Cardiac fibroblast (primary cell): ENCODE results near the gene ZNF628.
A peak's percentile ranks its signal among the peaks of the same experiment; 100 is the strongest.

Experiments
- DNase-seq, 2 donors: peaks; one replicate each; pipeline versions ENCODE4 v3.0.0 to v3.0.0-alpha.2; 2010; ENCODE audit warnings: low read depth in 2 of 2
- H3K4me3 ChIP-seq, 2 donors: replicated peaks in 1 of 2; 1 replicate in 1 of 2; 2 replicates in 1 of 2; pipeline ENCODE4 v1.5.1; 2011; ENCODE audit warnings: low read depth in 2 of 2, low read length in 2 of 2, mild to moderate bottlenecking in 2 of 2, moderate library complexity in 1 of 2
- CTCF ChIP-seq: IDR thresholded peaks from one replicate; pipeline ENCODE4 v1.5.1; 2011; ENCODE audit warnings: low read depth, mild to moderate bottlenecking, low read length, inconsistent platforms

Gene ZNF628

GRCh38 chr19:55461259-55461973 is 15.0 kb upstream of the ZNF628 start, which contains the start of gene ISOC2:
Gene ISOC2, minus strand, starts transcription at chr19:55461642. Its CDS starts 5,156 bp downstream, at chr19:55456486.
- no peak for TF ChIP-seq CTCF
- peak; percentile 100 for DNase-seq
- H3K4me3 ChIP-seq, result peak within 1 kb of the TSS; percentile 94 to 95

GRCh38 chr19:55461974-55462626 is 14.3 kb upstream of the ZNF628 start:
- peak overlapping the region; percentile 53 to 62 for H3K4me3 ChIP-seq
- DNase-seq, result peak; percentile 51 to 52
- TF ChIP-seq CTCF, result no peak

DNA sequence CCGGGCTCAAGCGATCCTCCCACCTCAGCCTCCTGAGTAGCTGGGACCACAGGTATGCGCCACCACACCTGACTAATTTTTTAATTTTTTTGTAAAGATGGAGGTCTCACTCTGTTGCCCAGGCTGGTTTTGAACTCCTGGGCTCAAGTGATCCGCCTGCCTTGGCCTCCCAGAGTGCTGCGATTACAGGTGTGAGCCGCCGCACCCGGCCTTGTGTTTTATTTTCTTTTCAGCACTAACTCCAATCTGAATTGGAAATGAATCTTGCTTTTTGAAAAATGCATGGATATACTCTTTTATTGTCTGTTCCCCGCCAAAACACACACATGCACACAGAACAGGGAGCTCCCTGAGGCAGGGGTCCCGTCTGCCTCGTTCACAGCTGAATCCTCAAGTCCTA is 13.7 kb upstream of the ZNF628 start:
- no peak for TF ChIP-seq CTCF
- DNase-seq, result no peak
- H3K4me3 ChIP-seq, result no peak overlapping the region

GRCh38 chr19:55463583-55464031 is 12.8 kb upstream of the ZNF628 start:
- DNase-seq, result no peak
- no peak for TF ChIP-seq CTCF
- H3K4me3 ChIP-seq, result no peak overlapping the region

DNA sequence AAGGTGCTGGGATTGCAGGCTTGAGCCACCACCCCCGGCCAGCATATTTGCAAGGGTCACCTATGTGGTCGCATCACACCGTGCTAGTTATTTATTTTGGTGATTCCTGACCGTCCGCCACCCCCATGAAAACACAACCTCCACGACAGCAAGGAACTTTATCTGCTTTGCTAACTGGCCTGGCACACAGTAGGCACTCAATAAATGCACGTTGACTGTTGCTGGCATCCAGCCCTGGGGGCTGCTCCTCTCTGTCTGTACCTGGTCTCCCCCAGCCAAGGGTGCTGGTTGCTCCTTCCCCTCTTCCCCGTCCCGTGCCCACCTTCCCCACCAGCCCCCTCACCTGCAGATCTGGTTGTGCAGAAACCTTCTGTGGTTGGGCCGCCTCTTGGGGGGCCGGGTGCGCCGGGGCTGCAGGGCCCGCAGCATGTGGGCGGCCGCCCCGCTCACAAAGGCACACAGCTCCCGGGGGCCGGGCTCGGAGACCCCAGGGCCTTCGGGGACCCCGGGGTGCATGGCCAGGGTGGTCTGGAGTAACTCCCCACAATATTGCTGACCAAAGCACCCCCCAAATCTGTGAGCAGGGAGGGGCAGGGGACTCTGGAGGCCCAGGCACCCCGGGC is 12.3 kb upstream of the ZNF628 start:
- no peak overlapping the region for H3K4me3 ChIP-seq

GRCh38 chr19:55464662-55465054 is 11.8 kb upstream of the ZNF628 start, which contains the start of gene C19orf85:
Gene C19orf85, minus strand, starts transcription at chr19:55464751. Its CDS starts 197 bp downstream, at chr19:55464554.
- no peak for DNase-seq
- TF ChIP-seq CTCF, result no peak
- no peak within 1 kb of the TSS for H3K4me3 ChIP-seq

More for the DNA sequence above, 12.3 kb upstream of the ZNF628 start:
- DNase-seq, result no peak
- TF ChIP-seq CTCF, result no peak
